H1 (cell line): ENCODE data around the gene OPCML. TPM values are rescaled to one million over a fixed set of nuclear protein-coding genes. Genes with fewer than 3 reads are reported as not detected.

Experiments used
- BRCA1 ChIP-seq: IDR thresholded peaks from 2 replicates; pipeline ENCODE4 v1.6.1; 2012; ENCODE audit warnings: low read depth, low read length, improper control_type of control experiment
- CBX5 ChIP-seq: fragments of 300-800, 300-1000 bp; sonication (generic); IDR thresholded peaks from 2 replicates; pipeline ENCODE4 v1.7.1; 2016; ENCODE audit warnings: antibody characterized with exemption, low read length, low read depth
- CTBP2 ChIP-seq: IDR thresholded peaks from 2 replicates; pipeline ENCODE4 v1.7.0; 2011; ENCODE audit warnings: borderline replicate concordance, mild to moderate bottlenecking, moderate library complexity, mixed read lengths, low read length; ENCODE audit not compliant: insufficient read depth, insufficient read length
- CTCF ChIP-seq, 3 experiments: IDR thresholded peaks; 1 replicate in 2 of 3; 2 replicates in 1 of 3; pipeline versions ENCODE4 v1.5.1 to v1.6.1; 2011; ENCODE audit warnings: low read length in 3 of 3, mild to moderate bottlenecking in 3 of 3, inconsistent platforms in 2 of 3, low read depth in 1 of 3, moderate library complexity in 1 of 3; ENCODE audit not compliant: insufficient read depth in 1 of 3; ENCODE audit errors: control extremely low read depth in 1 of 3
- HDAC6 ChIP-seq: IDR thresholded peaks from one replicate; pipeline ENCODE4 v1.7.1; 2012; ENCODE audit warnings: low read depth, mild to moderate bottlenecking, inconsistent platforms, low read length, moderate library complexity
- MAFK ChIP-seq: IDR thresholded peaks from 2 replicates; pipeline ENCODE4 v1.6.1; 2012; ENCODE audit warnings: low read depth, mild to moderate bottlenecking, improper control_type of control experiment, low read length
- NANOG ChIP-seq: IDR thresholded peaks from 2 replicates; pipeline ENCODE4 v1.6.1; 2011; ENCODE audit warnings: low read length, low read depth, mild to moderate bottlenecking, inconsistent platforms; ENCODE audit not compliant: insufficient read depth, poor library complexity, severe bottlenecking
- NRF1 ChIP-seq: IDR thresholded peaks from 2 replicates; pipeline ENCODE4 v1.6.1; 2011; ENCODE audit warnings: mild to moderate bottlenecking, low read depth, low read length, improper control_type of control experiment
- POU5F1 ChIP-seq: IDR thresholded peaks from 2 replicates; pipeline ENCODE4 v1.6.1; 2011; ENCODE audit warnings: low read depth, mild to moderate bottlenecking, low read length, moderate library complexity
- polyA plus RNA-seq, 7 experiments: library from polyadenylated mRNA; depleted of rRNA in 3 of 7; stranded (reverse) in 5 of 7; unstranded in 2 of 7; fragments of >200 nt in 5 of 7; fragments of 200-250 nt in 2 of 7; gene quantifications; 1 replicate in 5 of 7; 2 replicates in 1 of 7; 4 replicates in 1 of 7; pipeline versions ENCODE4 v1.2.1 to v1.2.3, GENCODE V29; 2011 to 2013; ENCODE audit warnings: missing spikeins in 2 of 7, mixed read lengths in 2 of 7
- total RNA-seq: library from RNA; stranded (reverse); fragmentation: NEBNext Ultra II Directional; extraction: Animal tissue kit (Norgen Biotek cat#: 25700); gene quantifications from 2 replicates; pipeline ENCODE4 v1.2.1, GENCODE V29; 2021

The OPCML gene
- total and polyA plus RNA-seq, 2 of the 8 experiments (the other 6 are each of a cell fraction or from before 2014, with no cell fraction given): 2.3 to 3.1 TPM

DNA sequence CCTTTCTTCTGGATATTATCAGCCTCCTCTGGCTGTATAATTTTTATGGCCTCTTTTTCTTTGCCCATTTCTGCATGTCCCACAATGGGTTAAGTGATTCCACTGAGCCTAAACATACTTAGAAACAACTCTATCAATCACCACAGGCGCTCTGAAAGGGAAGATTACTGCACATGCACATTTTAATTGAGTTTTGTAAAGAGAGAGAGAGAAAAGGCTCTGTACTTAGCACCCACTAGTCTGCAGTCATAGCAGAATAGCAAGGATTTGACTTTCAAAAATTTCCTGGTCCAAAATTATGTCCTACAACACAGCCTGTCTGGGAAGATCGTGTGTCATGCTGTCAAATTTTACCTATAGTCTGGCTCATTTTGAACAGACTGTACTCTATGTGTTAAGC lies 758.5 kb downstream of the OPCML start (continued):
- TF ChIP-seq CTCF (IDR thresholded peaks at IDR 0.05; ENCODE audit: control extremely low read depth in 1 of 3, insufficient read depth in 1 of 3, low read depth in 1 of 3, low read length in 3 of 3) (no peak), NRF1 (no peak), HDAC6 (no peak), MAFK (no peak), NANOG (no peak), POU5F1 (no peak), CBX5 (no peak), CTBP2 (no peak), BRCA1 (no peak)
